Right renal pelvis (tissue), 4 donors: ENCODE measurements around the gene IQSEC1. TPM values are rescaled to one million over a fixed set of nuclear protein-coding genes. Genes with fewer than 3 reads are reported as not detected.

ENCODE experiments used
- DNase-seq, 4 donors: peaks; one replicate each; pipeline ENCODE4 v3.0.0-alpha.2; 2013; ENCODE audit warnings: low read depth in 4 of 4, low spot score in 3 of 4, missing footprints in 1 of 4
- polyA plus RNA-seq, 4 donors: library from polyadenylated mRNA; unstranded; fragments of 120-200 nt; gene quantifications; one replicate each; pipeline ENCODE4 v1.2.1, GENCODE V29; 2013; ENCODE audit not compliant: insufficient read length in 4 of 4

The IQSEC1 gene
- polyA plus RNA-seq, 4 donors: 29.4 to 35.5 (median 33.1) TPM

- DNase-seq: no peak
These were observed 54.5 kb downstream of the IQSEC1 start for GRCh38 chr3:13018561-13019242.

- DNase-seq: no peak
These were observed 55.2 kb downstream of the IQSEC1 start for GRCh38 chr3:13018043-13018451.

GRCh38 chr3:13017361-13018042 lies 55.7 kb downstream of the IQSEC1 start:
- DNase-seq: no peak

- DNase-seq: no peak
These were observed 56.4 kb downstream of the IQSEC1 start for GRCh38 chr3:13016721-13017255.

GRCh38 chr3:13016083-13016720 lies 57.0 kb downstream of the IQSEC1 start:
- DNase-seq: no peak

- DNase-seq: no peak
These were observed 57.7 kb downstream of the IQSEC1 start for GRCh38 chr3:13015286-13016082.

GRCh38 chr3:13014755-13015285 lies 58.4 kb downstream of the IQSEC1 start:
- DNase-seq: no peak

- no peak for DNase-seq
These were observed 59.1 kb downstream of the IQSEC1 start for GRCh38 chr3:13013994-13014754.

- DNase-seq: no peak
These were observed 59.7 kb downstream of the IQSEC1 start for GRCh38 chr3:13013566-13013965.

- DNase-seq: no peak
These were observed 60.1 kb downstream of the IQSEC1 start for GRCh38 chr3:13013151-13013561.

- DNase-seq: no peak
These were observed 61.0 kb downstream of the IQSEC1 start for GRCh38 chr3:13012221-13012691.

- DNase-seq: no peak
These were observed 61.5 kb downstream of the IQSEC1 start for GRCh38 chr3:13011573-13012220.

- DNase-seq: no peak
These were observed 62.3 kb downstream of the IQSEC1 start for GRCh38 chr3:13010780-13011572.

GRCh38 chr3:13009946-13010315 lies 63.3 kb downstream of the IQSEC1 start:
- no peak for DNase-seq

GRCh38 chr3:13009132-13009945 lies 63.9 kb downstream of the IQSEC1 start:
- DNase-seq: no peak

GRCh38 chr3:13008155-13008995 lies 64.9 kb downstream of the IQSEC1 start:
- DNase-seq: no peak
